Astrocyte (in vitro differentiated cells and primary cell): ENCODE measurements around the gene CD2.

Experiments used
- CTCF ChIP-seq: IDR thresholded peaks from 2 replicates; pipeline ENCODE4 v1.5.1; 2011; ENCODE audit warnings: low read depth, mild to moderate bottlenecking, inconsistent platforms, low read length, moderate library complexity; ENCODE audit not compliant: insufficient read depth
- EZH2 ChIP-seq: IDR thresholded peaks from 2 replicates; pipeline ENCODE4 v1.6.1; 2012; ENCODE audit warnings: mild to moderate bottlenecking, low read length, inconsistent platforms; ENCODE audit not compliant: insufficient read depth

DNA sequence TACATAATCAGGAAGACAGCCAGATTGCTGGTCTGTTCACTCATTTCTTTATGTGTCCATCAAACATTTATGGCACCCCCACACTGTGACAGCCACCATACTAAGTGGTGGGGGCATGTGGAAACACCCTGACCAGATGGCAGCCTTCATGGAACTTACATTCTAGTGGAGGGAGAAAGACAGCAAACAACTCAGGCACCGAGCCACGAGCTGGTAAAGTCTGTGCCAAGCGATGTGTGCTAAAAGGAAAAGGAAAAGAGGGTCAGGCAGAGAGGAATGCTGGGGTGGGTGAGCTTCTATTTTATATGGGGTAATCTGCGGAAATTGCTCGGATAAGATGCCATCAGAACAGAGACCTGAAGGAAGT is 33.2 kb upstream of the CD2 start:
- TF ChIP-seq CTCF (no peak), EZH2 (no peak)
